Sigmoid colon (tissue), 7 donors: ENCODE measurements around the gene HLTF. TPM values are rescaled to one million over a fixed set of nuclear protein-coding genes. Genes with fewer than 3 reads are reported as not detected.

Source experiments
- DNase-seq: peaks from one replicate; pipeline ENCODE4 v3.0.0-alpha.2; 2019
- H3K27ac ChIP-seq, 4 donors: fragments of 200-600 bp; sonication (generic); one replicate each; pipeline ENCODE4 v1.5.1; 2016 to 2019; ENCODE audit warnings: mild to moderate bottlenecking in 1 of 4
- H3K27me3 ChIP-seq, 3 donors: fragments of 200-600 bp; sonication (generic); one replicate each; pipeline ENCODE4 v1.5.1; 2019; ENCODE audit warnings: mild to moderate bottlenecking in 1 of 3
- H3K36me3 ChIP-seq, 4 donors: fragments of 200-600 bp; sonication (generic); one replicate each; pipeline ENCODE4 v1.5.1; 2016 to 2019
- H3K4me1 ChIP-seq, 4 donors: fragments of 200-600 bp; sonication (generic); one replicate each; pipeline ENCODE4 v1.5.1; 2017 to 2019
- H3K4me3 ChIP-seq, 4 donors: fragments of 200-600 bp; sonication (generic); one replicate each; pipeline ENCODE4 v1.5.1; 2017 to 2019; ENCODE audit warnings: mild to moderate bottlenecking in 2 of 4, moderate library complexity in 1 of 4
- H3K9me3 ChIP-seq, 4 donors: fragments of 200-600 bp in 3 of 4; sonication (generic) in 3 of 4; one replicate each; pipeline versions ENCODE4 v1.5.1 to v1.6.1; 2013 to 2019
- EP300 ChIP-seq, 4 donors: sonication (generic); formaldehyde crosslinking; IDR thresholded peaks; one replicate each; pipeline ENCODE4 v1.6.1; 2017; ENCODE audit warnings: antibody characterized with exemption in 4 of 4
- POLR2A ChIP-seq, 2 donors: fragments of 450-650 bp; IDR thresholded peaks; one replicate each; pipeline ENCODE4 v1.6.1; 2016; ENCODE audit warnings: antibody characterized with exemption in 2 of 2, mild to moderate bottlenecking in 2 of 2, moderate library complexity in 2 of 2
- POLR2AphosphoS5 ChIP-seq, 4 donors: sonication (generic); formaldehyde crosslinking; IDR thresholded peaks; one replicate each; pipeline ENCODE4 v1.6.1; 2017; ENCODE audit warnings: antibody characterized with exemption in 4 of 4
- WGBS, 2 donors: extraction: QIAGEN DNeasy Blood & Tissue Kit; methylation state at CpG; one replicate each; pipeline ENCODE4 v1.1.7; 2013; 5-methylcytosine and 5-hydroxymethylcytosine counted together
- intact Hi-C: fragments of 100-400 bp; cut with DNase I; formaldehyde crosslinking; loops from one replicate; pipeline ENCODE4 v1.15.1; 2023
- polyA plus RNA-seq, 3 donors: library from polyadenylated mRNA; stranded (reverse); fragments of 200-250 nt; gene quantifications; one replicate each; pipeline ENCODE4 v1.2.3, GENCODE V29; 2013
- total RNA-seq, 4 donors: library from RNA; depleted of rRNA; stranded (reverse); fragments of >200 nt; gene quantifications; one replicate each; pipeline ENCODE4 v1.1.0, GENCODE V29; 2016
- TF ChIP-seq, protein P1 (sequence below), 4 experiments: fragments of 450-650 bp in 3 of 4; fragments of 200-600 bp in 1 of 4; IDR thresholded peaks; one replicate each; pipeline ENCODE4 v1.5.1; 2016 to 2019; ENCODE audit warnings: antibody characterized with exemption in 4 of 4, mild to moderate bottlenecking in 3 of 4, moderate library complexity in 2 of 4
- donor health status: healthy with polysubstance abuse.
- donor health status: Bipolar disorder and iron deficiency.
- donor health status: healthy.

Gene HLTF
- total and polyA plus RNA-seq, 7 donors, result 1.8 to 43.9 (median 24.4) TPM

DNA sequence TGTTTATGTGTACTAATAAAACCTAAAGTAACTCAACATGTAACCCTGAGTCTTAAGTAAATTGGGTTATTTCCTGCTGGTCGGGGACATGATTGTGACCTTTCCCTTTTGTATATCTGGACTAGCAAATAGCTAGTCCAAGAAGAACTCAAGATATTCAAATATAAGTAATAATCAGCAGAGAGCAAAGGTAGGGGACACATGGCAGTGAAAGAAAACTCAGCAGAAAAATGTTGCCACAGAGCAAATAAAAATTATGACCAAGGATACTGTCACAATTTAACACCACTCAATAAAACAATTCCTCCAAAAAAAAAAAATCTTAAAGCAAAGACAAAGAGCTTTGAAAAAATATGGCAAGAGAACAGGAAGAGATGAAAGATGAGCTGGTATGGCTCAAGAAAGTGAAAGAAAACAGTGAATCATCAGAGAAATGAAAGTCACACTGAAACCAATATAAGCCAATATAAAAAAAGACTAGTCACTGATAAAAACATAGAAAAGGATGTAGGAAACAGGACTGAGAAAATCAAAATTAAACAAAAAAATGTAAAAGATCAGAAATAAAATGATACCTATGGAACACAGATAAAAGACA, 43.4 kb downstream of the HLTF start:
- no peak overlapping the region for H3K27ac ChIP-seq
- no peaks in the 10 kb centered on the region for H3K9me3 ChIP-seq
- no peak for DNase-seq
- no peak for TF ChIP-seq POLR2AphosphoS5 (IDR thresholded peaks at IDR 0.05)
- no peak for TF ChIP-seq EP300 (IDR thresholded peaks at IDR 0.05)
- no peak for TF ChIP-seq POLR2A (IDR thresholded peaks at IDR 0.05)
- TF ChIP-seq, protein P1, sequence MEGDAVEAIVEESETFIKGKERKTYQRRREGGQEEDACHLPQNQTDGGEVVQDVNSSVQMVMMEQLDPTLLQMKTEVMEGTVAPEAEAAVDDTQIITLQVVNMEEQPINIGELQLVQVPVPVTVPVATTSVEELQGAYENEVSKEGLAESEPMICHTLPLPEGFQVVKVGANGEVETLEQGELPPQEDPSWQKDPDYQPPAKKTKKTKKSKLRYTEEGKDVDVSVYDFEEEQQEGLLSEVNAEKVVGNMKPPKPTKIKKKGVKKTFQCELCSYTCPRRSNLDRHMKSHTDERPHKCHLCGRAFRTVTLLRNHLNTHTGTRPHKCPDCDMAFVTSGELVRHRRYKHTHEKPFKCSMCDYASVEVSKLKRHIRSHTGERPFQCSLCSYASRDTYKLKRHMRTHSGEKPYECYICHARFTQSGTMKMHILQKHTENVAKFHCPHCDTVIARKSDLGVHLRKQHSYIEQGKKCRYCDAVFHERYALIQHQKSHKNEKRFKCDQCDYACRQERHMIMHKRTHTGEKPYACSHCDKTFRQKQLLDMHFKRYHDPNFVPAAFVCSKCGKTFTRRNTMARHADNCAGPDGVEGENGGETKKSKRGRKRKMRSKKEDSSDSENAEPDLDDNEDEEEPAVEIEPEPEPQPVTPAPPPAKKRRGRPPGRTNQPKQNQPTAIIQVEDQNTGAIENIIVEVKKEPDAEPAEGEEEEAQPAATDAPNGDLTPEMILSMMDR (IDR thresholded peaks at IDR 0.05), result no peak
- no peaks in the 10 kb centered on the region for H3K27me3 ChIP-seq
- H3K36me3 ChIP-seq, result peaks cover 0 to 74% (median 4%) of the 10 kb centered on the region in 4 donors
- intact Hi-C loops, result no loop called here
- 5 to 55% methylated on average over 1 of the region's 1 CpG for WGBS, 2 donors
- H3K4me3 ChIP-seq, result no peak overlapping the region
- H3K4me1 ChIP-seq, result peaks cover 0 to 19% (median 15%) of the 10 kb centered on the region in 4 donors

- DNase-seq, result no peak
- peak overlapping the region in 3 of 4 donors; percentile 63 to 71 (median 67) for H3K27ac ChIP-seq
- 77 to 87% methylated on average over 2 of the region's 2 CpGs for WGBS, 2 donors
- no peaks in the 10 kb centered on the region for H3K27me3 ChIP-seq
- no peak overlapping the region for H3K4me3 ChIP-seq
- peaks cover 0 to 60% (median 2%) of the 10 kb centered on the region in 4 donors for H3K36me3 ChIP-seq
- intact Hi-C loops, result loop anchor here (5.0 kb wide), 1 partner anchor 81 kb away; no protein-coding TSS in a partner anchor
- peaks cover 0 to 25% (median 20%) of the 10 kb centered on the region in 4 donors for H3K4me1 ChIP-seq
- TF ChIP-seq POLR2A (IDR thresholded peaks at IDR 0.05), result no peak
- no peaks in the 10 kb centered on the region for H3K9me3 ChIP-seq
These were observed 48.0 kb downstream of the HLTF start for GRCh38 chr3:149038322-149038721.

DNA sequence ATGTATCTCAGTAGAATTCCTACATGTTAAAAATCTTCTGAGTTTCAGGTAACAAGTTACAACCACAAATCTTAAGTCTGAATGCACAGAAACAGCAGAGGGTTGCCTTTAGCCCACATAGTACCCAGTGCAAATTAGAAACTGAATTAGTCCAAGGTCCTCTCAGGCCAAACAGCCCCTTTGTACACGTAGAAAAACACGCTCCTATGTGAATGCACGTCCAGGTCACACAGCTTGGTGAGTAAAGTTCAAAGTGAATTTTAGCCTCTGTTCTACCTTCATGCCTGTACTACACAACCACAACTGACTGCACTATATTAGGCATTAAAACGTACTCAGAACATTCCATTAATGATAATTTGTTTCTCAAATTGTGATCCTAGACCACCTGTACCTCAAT, 48.6 kb downstream of the HLTF start:
- Histone ChIP-seq H3K4me3 (no peak overlapping the region), H3K27me3 (no peaks in the 10 kb centered on the region), H3K9me3 (no peaks in the 10 kb centered on the region), H3K4me1 (peaks cover 0 to 25% (median 20%) of the 10 kb centered on the region in 4 donors), H3K27ac (peak overlapping the region in 3 of 4 donors; percentile 63 to 71 (median 67)), H3K36me3 (peaks cover 0 to 60% (median 2%) of the 10 kb centered on the region in 4 donors)
- intact Hi-C loops, result loop anchor here (5.0 kb wide), 1 partner anchor 80 kb away; no protein-coding TSS in a partner anchor
- no peak for DNase-seq
- WGBS, 2 donors, result 86 to 91% methylated on average over 4 of the region's 4 CpGs
- TF ChIP-seq, protein P1 (IDR thresholded peaks at IDR 0.05), result no peak
- TF ChIP-seq POLR2AphosphoS5 (IDR thresholded peaks at IDR 0.05) (no peak), EP300 (IDR thresholded peaks at IDR 0.05) (no peak), POLR2A (IDR thresholded peaks at IDR 0.05) (no peak)

DNA sequence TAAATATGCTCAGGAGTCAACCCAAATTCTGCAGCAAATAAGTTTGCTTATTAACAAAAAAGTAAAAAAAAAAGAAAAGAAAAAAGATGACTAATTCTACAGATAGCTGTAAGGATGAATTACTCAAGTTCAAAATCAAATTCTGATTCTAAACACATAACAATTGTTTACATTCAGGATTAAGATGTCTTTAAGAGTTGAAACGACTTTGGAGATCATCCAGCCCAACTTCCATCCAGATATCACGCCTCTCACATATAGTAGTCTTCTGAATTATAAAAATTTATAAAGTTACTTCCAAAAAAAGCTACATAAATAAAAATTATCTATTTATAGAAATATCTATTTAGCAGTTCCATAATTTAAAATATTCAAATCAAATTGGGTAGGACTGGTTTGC, 55.2 kb downstream of the HLTF start:
- no peak overlapping the region for H3K4me3 ChIP-seq
- intact Hi-C loops, result no loop called here
- WGBS, 2 donors, result 77 to 80% methylated on average over 2 of the region's 2 CpGs
- no peaks in the 10 kb centered on the region for H3K9me3 ChIP-seq
- TF ChIP-seq, protein P1 (IDR thresholded peaks at IDR 0.05), result no peak
- no peak for TF ChIP-seq POLR2A (IDR thresholded peaks at IDR 0.05)
- TF ChIP-seq POLR2AphosphoS5 (IDR thresholded peaks at IDR 0.05), result no peak
- no peak for TF ChIP-seq EP300 (IDR thresholded peaks at IDR 0.05)
- peaks cover 0 to 17% (median 6%) of the 10 kb centered on the region in 4 donors for H3K4me1 ChIP-seq
- peak overlapping the region in 1 of 4 donors; percentile 46 for H3K27ac ChIP-seq
- no peak for DNase-seq
- H3K36me3 ChIP-seq, result peaks cover 0 to 45% (median 8%) of the 10 kb centered on the region in 4 donors
- no peaks in the 10 kb centered on the region for H3K27me3 ChIP-seq

GRCh38 chr3:149026718-149027117, 59.6 kb downstream of the HLTF start:
- 85 to 91% methylated on average over 4 of the region's 4 CpGs for WGBS, 2 donors
- H3K36me3 ChIP-seq, result peaks cover 0 to 69% (median 38%) of the 10 kb centered on the region in 4 donors

More at GRCh38 chr3:149026718-149027117, 59.6 kb downstream of the HLTF start:
- TF ChIP-seq, protein P1 (IDR thresholded peaks at IDR 0.05), result no peak
- no peak for TF ChIP-seq EP300 (IDR thresholded peaks at IDR 0.05)
- TF ChIP-seq POLR2A (IDR thresholded peaks at IDR 0.05), result no peak
- no peak for TF ChIP-seq POLR2AphosphoS5 (IDR thresholded peaks at IDR 0.05)
- DNase-seq, result no peak
- H3K9me3 ChIP-seq, result no peaks in the 10 kb centered on the region
- H3K4me1 ChIP-seq, result peaks cover 0 to 38% (median 16%) of the 10 kb centered on the region in 4 donors
- intact Hi-C loops, result no loop called here
- no peaks in the 10 kb centered on the region for H3K27me3 ChIP-seq
- H3K27ac ChIP-seq, result peak overlapping the region in 2 of 4 donors; percentile 15 to 28
- no peak overlapping the region for H3K4me3 ChIP-seq
